Right ventricle myocardium inferior (tissue), 1 donor: ENCODE measurements around the gene LIMS2. TPM values are rescaled to one million over a fixed set of nuclear protein-coding genes. Genes with fewer than 3 reads are reported as not detected.

ENCODE experiments used
- ATAC-seq: fragments of 200-7000 bp; cut with Tn5 transposase; one replicate; pipeline ENCODE4 v1.9.1; 2020; ENCODE audit warnings: mild to moderate bottlenecking, moderate library complexity
- DNase-seq: peaks from one replicate; pipeline ENCODE4 v3.0.0; 2021; ENCODE audit errors: missing footprints
- intact Hi-C: fragments of 100-400 bp; cut with DNase I; formaldehyde crosslinking; loops from one replicate; pipeline ENCODE4 v1.11.0; 2022
- total RNA-seq: library from RNA; stranded (reverse); fragmentation: NEBNext Ultra II Directional; extraction: Animal tissue kit (Norgen Biotek cat#: 25700); gene quantifications from one replicate; pipeline ENCODE4 v1.2.1, GENCODE V29; 2021
- donor health status: DM: no; HTN: yes; CAD: no; lungs with severe emphysema.

Gene LIMS2
- total RNA-seq, 1 donor from 2014 or later = 260 TPM

DNA sequence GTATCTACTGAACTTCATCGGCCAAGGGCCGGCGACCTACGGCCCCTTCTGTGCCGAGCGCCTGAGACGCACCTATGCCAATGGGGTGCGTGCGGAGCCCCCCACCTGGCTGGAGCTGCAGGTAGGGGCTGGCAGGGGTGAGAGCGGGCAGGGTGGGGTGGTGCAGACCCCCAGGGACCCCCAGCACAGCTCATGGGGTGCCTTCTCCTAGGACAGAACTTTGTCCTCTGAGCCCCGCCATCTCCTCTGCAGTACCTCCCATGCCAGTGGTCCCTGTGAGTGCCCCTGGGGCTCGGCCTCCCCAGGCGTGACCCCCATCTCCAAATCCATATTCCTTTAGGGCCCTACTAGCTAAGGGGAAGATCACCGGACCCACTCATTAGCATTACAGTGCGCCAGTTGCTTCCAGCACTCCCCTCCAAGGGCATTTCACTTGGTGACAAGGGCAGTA, 53.3 kb downstream of the LIMS2 start:
- no peak for DNase-seq
- ATAC-seq = no peak
- intact Hi-C loops = no loop called here

- DNase-seq = no peak
- intact Hi-C loops = no loop called here
- no peak for ATAC-seq
Measured at GRCh38 chr2:127620866-127621265, 54.5 kb downstream of the LIMS2 start.

- DNase-seq = no peak
- intact Hi-C loops = no loop called here
- no peak for ATAC-seq
Measured at GRCh38 chr2:127619877-127620705, 55.2 kb downstream of the LIMS2 start.

GRCh38 chr2:127619203-127619590, 56.1 kb downstream of the LIMS2 start:
- intact Hi-C loops = no loop called here
- no peak for ATAC-seq
- DNase-seq = no peak

GRCh38 chr2:127618551-127619202, 56.7 kb downstream of the LIMS2 start:
- ATAC-seq = no peak
- DNase-seq = no peak
- intact Hi-C loops = no loop called here

GRCh38 chr2:127615511-127616166, 59.7 kb downstream of the LIMS2 start:
- intact Hi-C loops = no loop called here
- ATAC-seq (no peak), DNase-seq (no peak)

- ATAC-seq (no peak), DNase-seq (no peak)
Measured at GRCh38 chr2:127614731-127615130, 60.6 kb downstream of the LIMS2 start.

GRCh38 chr2:127614246-127614645, 61.1 kb downstream of the LIMS2 start:
- ATAC-seq (no peak), DNase-seq (no peak)
- intact Hi-C loops = no loop called here

More at GRCh38 chr2:127614731-127615130, 60.6 kb downstream of the LIMS2 start:
- intact Hi-C loops = no loop called here

- no peak for ATAC-seq
- intact Hi-C loops = no loop called here
- DNase-seq = no peak
Measured at GRCh38 chr2:127612111-127612822, 63.1 kb downstream of the LIMS2 start.

- DNase-seq (no peak), ATAC-seq (no peak)
- intact Hi-C loops = no loop called here
Measured at GRCh38 chr2:127611076-127611925, 64.0 kb downstream of the LIMS2 start.

DNA sequence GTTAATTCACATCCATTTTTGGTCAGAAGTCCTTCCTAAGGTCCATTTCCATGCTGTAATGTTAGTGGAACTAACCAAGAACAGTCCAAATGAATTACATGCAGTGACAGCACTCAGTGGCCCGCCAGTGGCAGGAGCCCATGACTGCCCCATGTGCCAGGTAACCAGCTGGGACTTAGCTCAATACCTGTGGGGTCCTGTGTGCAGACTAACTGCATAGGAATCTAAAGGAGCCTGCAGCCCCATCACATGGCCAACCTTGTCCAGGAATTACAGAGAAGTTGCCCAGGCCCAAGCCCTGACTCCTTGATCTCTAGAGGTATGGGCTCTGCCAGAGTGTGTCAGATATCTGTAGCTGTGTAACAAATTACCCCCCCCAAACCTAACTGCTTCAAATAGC, 64.8 kb downstream of the LIMS2 start:
- DNase-seq (no peak), ATAC-seq (no peak)
- intact Hi-C loops = no loop called here

DNA sequence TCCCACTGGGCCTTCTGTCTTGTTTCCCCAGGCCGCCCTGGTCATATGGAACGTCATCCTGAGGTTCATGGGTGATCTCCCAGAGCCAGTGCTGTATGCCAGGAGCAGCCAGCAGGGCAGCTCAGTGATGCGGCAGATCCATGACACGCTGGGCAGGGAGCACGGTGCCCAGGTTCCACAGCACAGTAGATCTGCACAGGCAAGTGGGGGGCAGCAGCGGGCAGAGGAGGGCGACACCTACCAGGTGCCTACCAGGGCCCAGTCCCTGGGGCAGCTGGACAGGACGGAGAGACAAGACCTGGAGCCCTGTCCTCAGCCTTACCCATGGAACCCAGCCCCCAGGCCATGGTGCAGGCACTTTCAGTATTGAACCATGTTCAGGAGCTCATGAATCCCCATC, 65.5 kb downstream of the LIMS2 start:
- ATAC-seq (no peak), DNase-seq (no peak)
- intact Hi-C loops = no loop called here

GRCh38 chr2:127609031-127609751, 66.1 kb downstream of the LIMS2 start:
- DNase-seq (no peak), ATAC-seq (no peak)
- intact Hi-C loops = no loop called here

DNA sequence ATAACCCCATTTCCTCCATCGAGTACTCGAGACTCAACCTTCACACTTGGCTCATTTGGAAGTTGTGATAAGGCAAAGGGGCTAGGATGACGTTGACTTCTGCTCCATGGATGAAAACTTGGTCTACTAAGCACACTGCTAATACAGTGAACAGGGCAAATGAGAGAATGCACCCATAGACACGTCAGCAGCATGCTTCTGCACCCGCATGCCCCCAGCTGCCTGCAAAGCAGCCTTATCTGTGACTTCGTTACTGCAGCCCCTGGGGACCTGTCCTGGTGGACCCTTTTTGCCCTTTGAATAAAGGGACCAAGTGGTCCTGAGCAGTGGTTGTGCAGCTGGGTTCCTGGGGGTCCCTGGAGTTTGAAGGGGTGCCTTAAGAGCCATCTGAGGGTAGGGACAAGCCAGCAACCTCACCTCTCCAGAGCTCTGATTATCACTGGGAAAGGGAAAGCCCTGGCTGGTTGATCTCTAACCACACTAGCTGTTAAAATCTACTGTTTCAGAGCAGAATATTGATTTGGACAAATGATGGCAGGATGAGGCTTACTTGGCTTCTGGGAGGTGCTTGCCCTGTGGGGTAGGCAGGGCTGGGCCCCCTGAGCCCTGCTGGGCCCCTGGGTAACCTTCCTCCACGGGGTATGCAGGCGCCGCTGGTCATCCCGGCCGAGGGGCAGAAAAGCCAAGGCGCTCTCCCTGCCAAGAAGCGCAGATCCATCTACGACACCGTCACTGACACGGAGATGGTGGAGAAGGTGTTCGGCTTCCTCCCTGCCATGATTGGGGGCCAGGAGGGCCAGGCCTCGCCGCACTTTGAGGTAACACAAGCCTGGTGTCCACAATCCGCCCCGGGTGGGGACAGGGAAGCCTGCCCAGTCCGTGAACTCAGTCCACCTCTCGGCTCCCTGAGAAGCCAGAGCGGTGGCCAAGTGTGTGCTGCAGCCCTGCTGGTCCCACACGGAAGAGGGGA, 67.0 kb downstream of the LIMS2 start:
- DNase-seq (no peak), ATAC-seq (no peak)
- intact Hi-C loops = no loop called here

GRCh38 chr2:127607399-127607908, 67.9 kb downstream of the LIMS2 start:
- ATAC-seq (no peak), DNase-seq (no peak)
- intact Hi-C loops = no loop called here

GRCh38 chr2:127606625-127607398, 68.5 kb downstream of the LIMS2 start:
- intact Hi-C loops = no loop called here
- no peak for ATAC-seq
- DNase-seq = no peak
